HG03558 (cell line): Measurements from ENCODE around the gene OR10S1.
"Not testable (repeated sequence)": the region's sequence is repeated elsewhere in the genome, so short reads cannot be mapped to it uniquely, and the experiment has no call there.

Source experiments
- ATAC-seq: cut with Tn5 transposase; IDR thresholded peaks from one replicate; pipeline ENCODE4 v1.9.1; 2021; ENCODE audit warnings: moderate number of reproducible peaks; ENCODE audit not compliant: unreplicated experiment; ENCODE audit errors: extremely low read depth

Gene OR10S1

GRCh38 chr11:123977731-123978347 lies at the start of gene OR10S1:
TSS of gene OR10S1 (minus strand) at chr11:123977781. CDS start at chr11:123977664, 117 bp downstream.
- ATAC-seq = no peak

- no peak for ATAC-seq
These were observed 48.9 kb upstream of the OR10S1 start, which contains the start of gene OR10G8 for GRCh38 chr11:124026498-124026897. TSS of gene OR10G8 (plus strand) at chr11:124026798. CDS start at chr11:124029623, 2,825 bp downstream.

GRCh38 chr11:124015837-124016236 lies 38.3 kb upstream of the OR10S1 start:
- not testable (repeated sequence) for ATAC-seq

GRCh38 chr11:124012697-124013096 lies 35.1 kb upstream of the OR10S1 start, which contains the start of gene OR10G4:
TSS of gene OR10G4 (plus strand) at chr11:124012997. CDS start at chr11:124015575, 2,578 bp downstream.
- ATAC-seq = no peak

GRCh38 chr11:123995119-123995518 lies 17.5 kb upstream of the OR10S1 start, which contains the start of gene OR10G6:
TSS of gene OR10G6 (minus strand) at chr11:123995161. CDS start at chr11:123995161, 0 bp downstream.
- ATAC-seq = no peak

GRCh38 chr11:123979311-123979710 lies 1.7 kb upstream of the OR10S1 start:
- ATAC-seq = no peak

GRCh38 chr11:123976770-123977560 lies 616 bp downstream of the OR10S1 start:
- no peak for ATAC-seq

GRCh38 chr11:123973816-123974215 lies 3.8 kb downstream of the OR10S1 start:
- no peak for ATAC-seq

GRCh38 chr11:123956752-123957151 lies 20.8 kb downstream of the OR10S1 start:
- ATAC-seq = no peak

GRCh38 chr11:123945132-123945531 lies 32.4 kb downstream of the OR10S1 start:
- ATAC-seq = no peak

- no peak for ATAC-seq
These were observed 33.8 kb downstream of the OR10S1 start, which contains the start of gene OR6T1 for GRCh38 chr11:123943738-123944137. TSS of gene OR6T1 (minus strand) at chr11:123943838. CDS start at chr11:123943838, 0 bp downstream.

- no peak for ATAC-seq
These were observed 35.2 kb downstream of the OR10S1 start for GRCh38 chr11:123942413-123942812.

- no peak for ATAC-seq
These were observed 38.3 kb downstream of the OR10S1 start, which contains the start of gene OR4D5 for GRCh38 chr11:123939317-123939716. TSS of gene OR4D5 (plus strand) at chr11:123939617. CDS start at chr11:123939617, 0 bp downstream.
